GM12801 (cell line): ENCODE data around the gene DNHD1.

Experiments used
- CTCF ChIP-seq: IDR thresholded peaks from one replicate; pipeline ENCODE4 v1.5.1; 2011; ENCODE audit warnings: control low read depth; ENCODE audit not compliant: insufficient read length; ENCODE audit errors: extremely low read depth

The DNHD1 gene

GRCh38 chr11:6584528-6584927 lies 87.4 kb downstream of the DNHD1 start:
- TF ChIP-seq CTCF = no peak

- no peak for TF ChIP-seq CTCF
Observed at GRCh38 chr11:6586434-6587359, 89.6 kb downstream of the DNHD1 start.

- no peak for TF ChIP-seq CTCF
Observed at GRCh38 chr11:6587360-6587953, 90.4 kb downstream of the DNHD1 start.

- no peak for TF ChIP-seq CTCF
Observed at GRCh38 chr11:6588018-6588417, 90.9 kb downstream of the DNHD1 start.

GRCh38 chr11:6594142-6594768 lies 97.2 kb downstream of the DNHD1 start:
- TF ChIP-seq CTCF = no peak

GRCh38 chr11:6596239-6596877 lies 99.3 kb downstream of the DNHD1 start:
- no peak for TF ChIP-seq CTCF

GRCh38 chr11:6598555-6598954 lies 101.5 kb downstream of the DNHD1 start:
- no peak for TF ChIP-seq CTCF
